ACC112 (cell line): ENCODE data around the gene DKK2.
"Not testable (repeated sequence)": the region's sequence is repeated elsewhere in the genome, so short reads cannot be mapped to it uniquely, and the experiment has no call there.

Experiments
- H2AFZ ChIP-seq: fragments of 200-600 bp; sonication (generic); one replicate; pipeline ENCODE4 v1.6.0; 2017; ENCODE audit warnings: antibody characterized with exemption, low read length; ENCODE audit not compliant: unreplicated experiment
- H3K27ac ChIP-seq: fragments of 200-600 bp; sonication (generic); 2 replicates; pipeline ENCODE4 v1.5.1; 2014; ENCODE audit warnings: low read depth, mild to moderate bottlenecking, antibody characterized with exemption, low read length, moderate library complexity
- H3K27me3 ChIP-seq: fragments of 200-600 bp; sonication (generic); 2 replicates; pipeline ENCODE4 v1.6.1; 2014; ENCODE audit warnings: mild to moderate bottlenecking, antibody characterized with exemption, low read length, moderate library complexity, mixed read lengths; ENCODE audit not compliant: insufficient read depth
- H3K36me3 ChIP-seq: fragments of 200-600 bp; sonication (generic); 2 replicates; pipeline ENCODE4 v1.6.1; 2016; ENCODE audit warnings: mild to moderate bottlenecking, antibody characterized with exemption, low read length, moderate library complexity, mixed read lengths; ENCODE audit not compliant: insufficient read depth
- H3K4me1 ChIP-seq: fragments of 200-600 bp; sonication (generic); one replicate; pipeline ENCODE4 v1.6.1; 2016; ENCODE audit warnings: low read length, mixed read lengths; ENCODE audit not compliant: insufficient read depth, unreplicated experiment, control insufficient read depth
- H3K4me3 ChIP-seq: fragments of 200-600 bp; sonication (generic); 2 replicates; pipeline ENCODE4 v1.5.1; 2014; ENCODE audit warnings: mild to moderate bottlenecking, low read depth, low read length
- H3K79me2 ChIP-seq: fragments of 200-600 bp; sonication (generic); one replicate; pipeline ENCODE4 v1.6.0; 2016; ENCODE audit warnings: low read length; ENCODE audit not compliant: control insufficient read depth, unreplicated experiment, insufficient read depth

The DKK2 gene

GRCh38 chr4:106914223-106914622, 121.9 kb downstream of the DKK2 start:
- H3K4me1 ChIP-seq: no peaks in the 10 kb centered on the region
- no peaks in the 10 kb centered on the region for H3K36me3 ChIP-seq
- no peaks in the 10 kb centered on the region for H3K79me2 ChIP-seq
- H3K27me3 ChIP-seq: 0 out of 2 replicates have a peak, but pooled peaks cover 8% of the 10 kb centered on the region
- no peak overlapping the region for H3K4me3 ChIP-seq
- no peak overlapping the region for H2AFZ ChIP-seq
- H3K27ac ChIP-seq: no peak overlapping the region

GRCh38 chr4:106909486-106910188, 126.5 kb downstream of the DKK2 start:
- Histone ChIP-seq H3K27ac (no peak overlapping the region), H3K4me3 (no peak overlapping the region), H3K79me2 (no peaks in the 10 kb centered on the region), H2AFZ (no peak overlapping the region), H3K27me3 (peaks cover 4% of the 10 kb centered on the region; the same call in 1 of the 2 replicates), H3K4me1 (no peaks in the 10 kb centered on the region), H3K36me3 (no peaks in the 10 kb centered on the region)

DNA sequence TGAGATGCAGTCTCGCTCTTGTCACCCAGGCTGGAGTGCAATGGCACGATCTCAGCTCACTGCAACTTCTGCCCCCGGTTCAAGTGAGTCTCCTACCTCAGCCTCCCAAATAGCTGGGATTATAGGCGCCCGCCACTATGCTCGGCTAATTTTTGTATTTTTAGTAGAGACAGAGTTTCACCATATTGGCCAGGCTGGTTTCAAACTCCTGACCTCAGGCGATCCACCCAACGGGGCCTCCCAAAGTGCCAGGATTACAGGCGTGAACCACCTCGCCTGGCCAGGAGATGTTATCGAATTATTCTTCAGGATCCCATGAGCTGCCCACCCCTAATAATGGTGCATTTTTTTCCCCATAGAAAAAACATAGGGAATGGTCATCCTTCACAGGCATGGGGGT, 128.1 kb downstream of the DKK2 start:
- not testable (repeated sequence) for H3K27me3 ChIP-seq, H3K4me1 ChIP-seq, H2AFZ ChIP-seq, H3K4me3 ChIP-seq, H3K79me2 ChIP-seq, H3K36me3 ChIP-seq, H3K27ac ChIP-seq

- Histone ChIP-seq H2AFZ (no peak overlapping the region), H3K27ac (no peak overlapping the region), H3K4me1 (no peaks in the 10 kb centered on the region), H3K36me3 (no peaks in the 10 kb centered on the region), H3K4me3 (no peak overlapping the region), H3K79me2 (no peaks in the 10 kb centered on the region), H3K27me3 (peaks cover 7% of the 10 kb centered on the region; the same call in 1 of the 2 replicates)
Observed at GRCh38 chr4:106907216-106907615, 128.9 kb downstream of the DKK2 start.

- Histone ChIP-seq H3K36me3 (no peaks in the 10 kb centered on the region), H3K4me1 (no peaks in the 10 kb centered on the region), H3K4me3 (no peak overlapping the region), H3K27me3 (peaks cover 7% of the 10 kb centered on the region; the same call in 1 of the 2 replicates), H3K27ac (no peak overlapping the region), H3K79me2 (no peaks in the 10 kb centered on the region), H2AFZ (no peak overlapping the region)
Observed at GRCh38 chr4:106906728-106907127, 129.4 kb downstream of the DKK2 start.

- no peaks in the 10 kb centered on the region for H3K79me2 ChIP-seq
- no peaks in the 10 kb centered on the region for H3K36me3 ChIP-seq
- no peak overlapping the region for H2AFZ ChIP-seq
- H3K27ac ChIP-seq: no peak overlapping the region
- H3K27me3 ChIP-seq: no peaks in the 10 kb centered on the region
- H3K4me1 ChIP-seq: no peaks in the 10 kb centered on the region
- no peak overlapping the region for H3K4me3 ChIP-seq
Observed at GRCh38 chr4:106898621-106899230, 137.4 kb downstream of the DKK2 start.

GRCh38 chr4:106893903-106894302, 142.2 kb downstream of the DKK2 start:
- no peaks in the 10 kb centered on the region for H3K27me3 ChIP-seq

GRCh38 chr4:106893395-106893881, 142.7 kb downstream of the DKK2 start:
- H3K27ac ChIP-seq: no peak overlapping the region
- H3K4me3 ChIP-seq: no peak overlapping the region
- H3K4me1 ChIP-seq: no peaks in the 10 kb centered on the region
- H2AFZ ChIP-seq: no peak overlapping the region
- no peaks in the 10 kb centered on the region for H3K79me2 ChIP-seq
- no peaks in the 10 kb centered on the region for H3K36me3 ChIP-seq
- no peaks in the 10 kb centered on the region for H3K27me3 ChIP-seq

More at GRCh38 chr4:106893903-106894302, 142.2 kb downstream of the DKK2 start:
- Histone ChIP-seq H3K27ac (no peak overlapping the region), H3K79me2 (no peaks in the 10 kb centered on the region), H3K4me1 (no peaks in the 10 kb centered on the region), H2AFZ (no peak overlapping the region), H3K36me3 (no peaks in the 10 kb centered on the region), H3K4me3 (no peak overlapping the region)

- no peaks in the 10 kb centered on the region for H3K27me3 ChIP-seq
- H3K79me2 ChIP-seq: no peaks in the 10 kb centered on the region
- H3K36me3 ChIP-seq: no peaks in the 10 kb centered on the region
- H3K4me1 ChIP-seq: no peaks in the 10 kb centered on the region
- H2AFZ ChIP-seq: no peak overlapping the region
- H3K4me3 ChIP-seq: no peak overlapping the region
- no peak overlapping the region for H3K27ac ChIP-seq
Observed at GRCh38 chr4:106892786-106893185, 143.3 kb downstream of the DKK2 start.

- Histone ChIP-seq H3K27ac (no peak overlapping the region), H3K4me3 (no peak overlapping the region), H2AFZ (no peak overlapping the region), H3K27me3 (no peaks in the 10 kb centered on the region), H3K4me1 (peaks cover under 1% of the 10 kb centered on the region), H3K36me3 (no peaks in the 10 kb centered on the region), H3K79me2 (no peaks in the 10 kb centered on the region)
Observed at GRCh38 chr4:106875340-106875739, 160.8 kb downstream of the DKK2 start.
